Activated B cell treated with CpG ODN at 0.5 μM for 24 hours (primary cell): Measurements from ENCODE around the gene ADGRA3. TPM values are rescaled to one million over a fixed set of nuclear protein-coding genes. Genes with fewer than 3 reads are reported as not detected.

Source experiments
- ATAC-seq: fragments of 200-7000 bp; cut with Tn5 transposase; one replicate; pipeline ENCODE4 v1.10.0; 2021; ENCODE audit warnings: low read depth, mild to moderate bottlenecking, moderate library complexity
- CTCF ChIA-PET: fragments of 350-600 bp; sonication (Branson Sonifier 250); formaldehyde crosslinking; loops from one replicate; lab custom pipeline; 2021; ENCODE audit warnings: antibody characterized with exemption; lab: Charles Lee
- POLR2A ChIA-PET: fragments of 350-600 bp; sonication (Branson Sonifier 250); formaldehyde crosslinking; loops from one replicate; lab custom pipeline; 2021; ENCODE audit warnings: antibody characterized with exemption; lab: Charles Lee
- DNase-seq: peaks from one replicate; pipeline ENCODE4 v3.0.0; 2022
- H3K27ac Mint-ChIP-seq: one replicate; pipeline ENCODE4 v1.8.0; 2020; ENCODE audit warnings: mixed read lengths
- H3K27me3 Mint-ChIP-seq: one replicate; pipeline ENCODE4 v1.8.0; 2021; ENCODE audit warnings: mixed read lengths
- H3K36me3 Mint-ChIP-seq: one replicate; pipeline ENCODE4 v1.8.0; 2021; ENCODE audit warnings: low read depth, mixed read lengths
- H3K4me1 Mint-ChIP-seq: one replicate; pipeline ENCODE4 v1.8.0; 2021; ENCODE audit warnings: mixed read lengths
- H3K4me3 Mint-ChIP-seq: one replicate; pipeline ENCODE4 v1.8.0; 2020; ENCODE audit warnings: mild to moderate bottlenecking, mixed read lengths
- H3K9me3 Mint-ChIP-seq: one replicate; pipeline ENCODE4 v1.8.0; 2020; ENCODE audit warnings: mixed read lengths
- intact Hi-C: fragments of 100-400 bp; cut with micrococcal nuclease; formaldehyde crosslinking; loops from one replicate; pipeline ENCODE4 v1.15.1; 2024
- total RNA-seq: library from RNA; stranded (reverse); gene quantifications from 2 replicates; pipeline ENCODE4 v1.2.3, GENCODE V29; 2022
- TF ChIP-seq, protein P1 (sequence below): fragments of 200-600 bp; IDR thresholded peaks from one replicate; pipeline ENCODE4 v1.8.0; 2022; ENCODE audit warnings: antibody characterized with exemption, mild to moderate bottlenecking

The ADGRA3 gene
- total RNA-seq, 1 donor from 2014 or later: not detected

GRCh38 chr4:22407361-22407760 lies 108.5 kb downstream of the ADGRA3 start:
- intact Hi-C loops: no loop called here
- Mint-ChIP-seq H3K27me3 (no peaks in the 10 kb centered on the region), H3K4me1 (no peaks in the 10 kb centered on the region), H3K27ac (no peak overlapping the region), H3K9me3 (no peaks in the 10 kb centered on the region), H3K4me3 (no peak overlapping the region), H3K36me3 (no peaks in the 10 kb centered on the region)
- DNase-seq (no peak), ATAC-seq (no peak)
- TF ChIP-seq, protein P1, sequence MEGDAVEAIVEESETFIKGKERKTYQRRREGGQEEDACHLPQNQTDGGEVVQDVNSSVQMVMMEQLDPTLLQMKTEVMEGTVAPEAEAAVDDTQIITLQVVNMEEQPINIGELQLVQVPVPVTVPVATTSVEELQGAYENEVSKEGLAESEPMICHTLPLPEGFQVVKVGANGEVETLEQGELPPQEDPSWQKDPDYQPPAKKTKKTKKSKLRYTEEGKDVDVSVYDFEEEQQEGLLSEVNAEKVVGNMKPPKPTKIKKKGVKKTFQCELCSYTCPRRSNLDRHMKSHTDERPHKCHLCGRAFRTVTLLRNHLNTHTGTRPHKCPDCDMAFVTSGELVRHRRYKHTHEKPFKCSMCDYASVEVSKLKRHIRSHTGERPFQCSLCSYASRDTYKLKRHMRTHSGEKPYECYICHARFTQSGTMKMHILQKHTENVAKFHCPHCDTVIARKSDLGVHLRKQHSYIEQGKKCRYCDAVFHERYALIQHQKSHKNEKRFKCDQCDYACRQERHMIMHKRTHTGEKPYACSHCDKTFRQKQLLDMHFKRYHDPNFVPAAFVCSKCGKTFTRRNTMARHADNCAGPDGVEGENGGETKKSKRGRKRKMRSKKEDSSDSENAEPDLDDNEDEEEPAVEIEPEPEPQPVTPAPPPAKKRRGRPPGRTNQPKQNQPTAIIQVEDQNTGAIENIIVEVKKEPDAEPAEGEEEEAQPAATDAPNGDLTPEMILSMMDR: no peak
- CTCF ChIA-PET: no interaction called here
- POLR2A ChIA-PET: no interaction called here

GRCh38 chr4:22398671-22399070 lies 117.2 kb downstream of the ADGRA3 start:
- no peak for ATAC-seq
- TF ChIP-seq, protein P1: no peak
- CTCF ChIA-PET: no interaction called here
- Mint-ChIP-seq H3K4me1 (no peaks in the 10 kb centered on the region), H3K4me3 (no peak overlapping the region), H3K27ac (no peak overlapping the region), H3K9me3 (no peaks in the 10 kb centered on the region), H3K36me3 (no peaks in the 10 kb centered on the region), H3K27me3 (no peaks in the 10 kb centered on the region)
- no peak for DNase-seq
- intact Hi-C loops: no loop called here
- POLR2A ChIA-PET: no interaction called here

GRCh38 chr4:22391551-22391950 lies 124.3 kb downstream of the ADGRA3 start:
- H3K27me3 Mint-ChIP-seq: no peaks in the 10 kb centered on the region
- TF ChIP-seq, protein P1: no peak
- no peak overlapping the region for H3K27ac Mint-ChIP-seq
- CTCF ChIA-PET: no interaction called here
- DNase-seq (no peak), ATAC-seq (no peak)
- H3K36me3 Mint-ChIP-seq: no peaks in the 10 kb centered on the region
- no peaks in the 10 kb centered on the region for H3K4me1 Mint-ChIP-seq
- no peaks in the 10 kb centered on the region for H3K9me3 Mint-ChIP-seq
- intact Hi-C loops: no loop called here
- H3K4me3 Mint-ChIP-seq: no peak overlapping the region
- POLR2A ChIA-PET: no interaction called here

DNA sequence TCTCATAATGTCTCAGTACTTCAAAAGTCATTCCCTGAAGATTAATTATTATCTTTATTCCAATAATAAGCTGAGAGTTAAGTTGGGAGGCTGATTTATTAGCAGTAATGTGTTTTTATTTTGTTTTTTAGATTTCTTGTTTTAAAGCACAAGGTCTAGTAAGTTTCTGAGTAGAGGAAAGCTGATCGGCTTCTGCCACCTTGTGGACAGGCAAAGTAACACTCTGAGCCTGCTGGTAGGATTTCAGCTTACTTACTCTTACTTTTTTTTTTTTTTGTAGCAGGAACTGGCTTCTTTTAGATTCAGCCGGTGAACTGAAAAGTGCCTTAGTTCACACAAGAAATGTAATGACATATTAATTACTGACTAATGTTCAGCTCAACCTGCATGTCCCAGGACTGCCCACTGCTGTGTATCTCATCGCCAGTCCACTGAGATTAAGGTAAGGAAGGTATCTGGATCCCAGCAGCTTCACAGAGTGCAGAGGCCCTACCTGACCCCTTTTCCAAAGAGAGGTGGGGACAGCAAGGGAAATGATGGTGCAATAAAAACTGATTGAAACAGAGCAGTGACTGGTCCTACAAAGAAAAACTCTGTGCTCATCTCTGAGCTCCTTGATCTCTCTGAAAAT lies 126.5 kb downstream of the ADGRA3 start:
- intact Hi-C loops: no loop called here
- CTCF ChIA-PET: interaction anchor here (2.0 kb wide), 1 partner anchor 600 kb away, joined by 8 read pairs; no protein-coding TSS in a partner anchor
- POLR2A ChIA-PET: no interaction called here
- DNase-seq: no peak
- no peak overlapping the region for H3K27ac Mint-ChIP-seq
- H3K9me3 Mint-ChIP-seq: no peaks in the 10 kb centered on the region
- no peaks in the 10 kb centered on the region for H3K4me1 Mint-ChIP-seq
- H3K27me3 Mint-ChIP-seq: no peaks in the 10 kb centered on the region
- TF ChIP-seq, protein P1: no peak
- no peaks in the 10 kb centered on the region for H3K36me3 Mint-ChIP-seq
- no peak for ATAC-seq
- H3K4me3 Mint-ChIP-seq: no peak overlapping the region

DNA sequence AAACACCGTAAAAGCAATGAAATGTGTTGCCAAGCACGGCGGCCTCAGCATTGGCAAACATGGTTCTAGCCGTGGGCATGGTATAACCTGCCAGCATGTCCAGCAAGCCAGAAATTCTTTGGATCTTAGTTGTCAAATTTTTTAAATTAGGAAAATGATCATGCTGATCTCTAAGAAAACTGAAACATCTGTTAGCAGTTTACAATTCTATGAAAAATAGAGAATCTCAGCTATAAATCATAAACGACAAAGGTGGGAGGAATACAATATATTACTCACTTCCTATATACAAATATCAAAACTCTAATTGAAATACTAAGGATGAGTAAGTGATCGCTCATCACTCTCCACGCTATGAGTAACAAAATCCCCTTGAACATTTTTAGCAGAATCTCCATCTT lies 130.3 kb downstream of the ADGRA3 start:
- intact Hi-C loops: no loop called here
- ATAC-seq (no peak), DNase-seq (no peak)
- Mint-ChIP-seq H3K4me3 (no peak overlapping the region), H3K4me1 (no peaks in the 10 kb centered on the region), H3K27me3 (no peaks in the 10 kb centered on the region), H3K27ac (no peak overlapping the region), H3K36me3 (no peaks in the 10 kb centered on the region), H3K9me3 (no peaks in the 10 kb centered on the region)
- CTCF ChIA-PET: no interaction called here
- TF ChIP-seq, protein P1: no peak
- POLR2A ChIA-PET: no interaction called here
